Mesodermal cell (in vitro differentiated cells): Measurements from ENCODE around the gene MAP2K5.

ENCODE experiments used
- H3K27ac ChIP-seq: 2 replicates; pipeline ENCODE4 v1.7.0; 2013; ENCODE audit warnings: mild to moderate bottlenecking, low read depth, low read length, moderate library complexity; ENCODE audit not compliant: severe bottlenecking
- H3K36me3 ChIP-seq: 2 replicates; pipeline ENCODE4 v1.7.1; 2013; ENCODE audit warnings: mild to moderate bottlenecking, low read length, moderate library complexity; ENCODE audit not compliant: control insufficient read depth, insufficient read depth
- H3K4me1 ChIP-seq: one replicate; pipeline ENCODE4 v1.7.1; 2013; ENCODE audit warnings: mild to moderate bottlenecking, low read length; ENCODE audit not compliant: insufficient read depth, control insufficient read depth, poor library complexity, severe bottlenecking
- H3K4me3 ChIP-seq: 2 replicates; pipeline ENCODE4 v1.7.0; 2013; ENCODE audit warnings: low read length, control low read depth, mild to moderate bottlenecking; ENCODE audit not compliant: insufficient read depth, poor library complexity, severe bottlenecking; ENCODE audit errors: extremely low read depth
- H3K9me3 ChIP-seq: 2 replicates; pipeline ENCODE4 v1.7.1; 2013; ENCODE audit warnings: mild to moderate bottlenecking, low read length, moderate library complexity; ENCODE audit not compliant: control insufficient read depth
- WGBS, 2 experiments: methylation state at CpG; one replicate each; pipeline ENCODE4 v1.1.5; 2013; ENCODE audit warnings: missing lambda C conversion rate in 2 of 2; ENCODE audit not compliant: insufficient coverage in 2 of 2; 5-methylcytosine and 5-hydroxymethylcytosine counted together

Gene MAP2K5

GRCh38 chr15:67825881-67826716 lies 283.6 kb downstream of the MAP2K5 start:
- H3K4me3 ChIP-seq: no peak overlapping the region
- H3K36me3 ChIP-seq: no peaks in the 10 kb centered on the region
- no peaks in the 10 kb centered on the region for H3K9me3 ChIP-seq
- 6% methylated on average over 66 to 74 of the region's 77 CpGs for WGBS, 2 experiments
- no peak overlapping the region for H3K27ac ChIP-seq
- peaks cover 3% of the 10 kb centered on the region for H3K4me1 ChIP-seq

GRCh38 chr15:67826717-67827561 lies 284.4 kb downstream of the MAP2K5 start:
- no peaks in the 10 kb centered on the region for H3K36me3 ChIP-seq
- H3K27ac ChIP-seq: no peak overlapping the region
- 1% methylated on average over 80 to 82 of the region's 88 CpGs for WGBS, 2 experiments
- H3K4me1 ChIP-seq: peaks cover 3% of the 10 kb centered on the region
- no peaks in the 10 kb centered on the region for H3K9me3 ChIP-seq
- no peak overlapping the region for H3K4me3 ChIP-seq

- Histone ChIP-seq H3K27ac (no peak overlapping the region), H3K4me3 (no peak overlapping the region), H3K4me1 (peaks cover 6% of the 10 kb centered on the region), H3K36me3 (no peaks in the 10 kb centered on the region), H3K9me3 (no peaks in the 10 kb centered on the region)
- 3% methylated on average over 87 to 90 of the region's 91 CpGs for WGBS, 2 experiments
Observed at GRCh38 chr15:67827562-67828277, 285.2 kb downstream of the MAP2K5 start.

- Histone ChIP-seq H3K4me3 (no peak overlapping the region), H3K4me1 (peaks cover 6% of the 10 kb centered on the region), H3K27ac (no peak overlapping the region), H3K9me3 (no peaks in the 10 kb centered on the region), H3K36me3 (no peaks in the 10 kb centered on the region)
- WGBS, 2 experiments: 2% methylated on average over 24 to 28 of the region's 40 CpGs
Observed at GRCh38 chr15:67828278-67828968, 285.9 kb downstream of the MAP2K5 start.

- H3K4me3 ChIP-seq: no peak overlapping the region
- no peak overlapping the region for H3K27ac ChIP-seq
- peaks cover 6% of the 10 kb centered on the region for H3K4me1 ChIP-seq
- no peaks in the 10 kb centered on the region for H3K36me3 ChIP-seq
- 2 to 3% methylated on average over 38 to 46 of the region's 54 CpGs for WGBS, 2 experiments
- H3K9me3 ChIP-seq: no peaks in the 10 kb centered on the region
Observed at GRCh38 chr15:67828969-67829646, 286.6 kb downstream of the MAP2K5 start.

GRCh38 chr15:67829647-67830504 lies 287.4 kb downstream of the MAP2K5 start:
- no peak overlapping the region for H3K27ac ChIP-seq
- no peaks in the 10 kb centered on the region for H3K36me3 ChIP-seq
- H3K4me3 ChIP-seq: no peak overlapping the region
- peaks cover 6% of the 10 kb centered on the region for H3K4me1 ChIP-seq
- 6 to 8% methylated on average over 55 to 56 of the region's 68 CpGs for WGBS, 2 experiments
- no peaks in the 10 kb centered on the region for H3K9me3 ChIP-seq

- Histone ChIP-seq H3K27ac (no peak overlapping the region), H3K36me3 (no peaks in the 10 kb centered on the region), H3K9me3 (no peaks in the 10 kb centered on the region), H3K4me1 (peaks cover 6% of the 10 kb centered on the region), H3K4me3 (no peak overlapping the region)
Observed at GRCh38 chr15:67831363-67831762, 288.9 kb downstream of the MAP2K5 start.

- 10 to 11% methylated on average over 6 to 8 of the region's 9 CpGs for WGBS, 2 experiments
Observed at GRCh38 chr15:67832031-67832551, 289.6 kb downstream of the MAP2K5 start.

More at GRCh38 chr15:67832031-67832551, 289.6 kb downstream of the MAP2K5 start:
- no peaks in the 10 kb centered on the region for H3K9me3 ChIP-seq
- peaks cover 6% of the 10 kb centered on the region for H3K4me1 ChIP-seq
- no peak overlapping the region for H3K4me3 ChIP-seq
- H3K27ac ChIP-seq: no peak overlapping the region
- no peaks in the 10 kb centered on the region for H3K36me3 ChIP-seq
